Lower leg skin (tissue), 3 donors: ENCODE data around the gene XBP1.

Experiments
- POLR2A ChIP-seq, 2 donors: fragments of 450-650 bp; IDR thresholded peaks; one replicate each; pipeline ENCODE4 v1.6.1; 2016 to 2017; ENCODE audit warnings: antibody characterized with exemption in 2 of 2, mild to moderate bottlenecking in 1 of 2, moderate library complexity in 1 of 2
- TF ChIP-seq, protein P1 (sequence below), 3 donors: fragments of 450-650 bp; IDR thresholded peaks; one replicate each; pipeline ENCODE4 v1.5.1; 2016; ENCODE audit warnings: antibody characterized with exemption in 3 of 3, mild to moderate bottlenecking in 3 of 3, moderate library complexity in 2 of 3

DNA sequence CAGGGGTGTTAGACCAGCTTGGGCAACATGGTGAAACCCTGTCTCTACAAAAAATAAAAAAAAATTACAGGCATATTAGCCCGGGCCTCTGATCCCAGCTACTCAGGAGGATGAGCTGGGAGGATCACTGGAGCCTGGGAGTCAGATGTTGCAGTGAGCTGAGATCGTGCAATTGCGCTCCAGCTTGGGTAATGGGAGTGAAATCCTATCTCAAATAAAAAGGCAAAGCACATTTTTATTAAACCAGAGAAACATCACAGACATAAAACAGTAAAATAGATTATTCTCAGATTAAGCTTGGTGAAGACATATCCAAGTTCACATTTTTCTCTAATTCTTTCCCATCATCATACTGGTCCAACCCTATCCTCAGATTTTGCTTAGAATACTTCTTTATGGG lies 30.1 kb upstream of the XBP1 start:
- TF ChIP-seq, protein P1, sequence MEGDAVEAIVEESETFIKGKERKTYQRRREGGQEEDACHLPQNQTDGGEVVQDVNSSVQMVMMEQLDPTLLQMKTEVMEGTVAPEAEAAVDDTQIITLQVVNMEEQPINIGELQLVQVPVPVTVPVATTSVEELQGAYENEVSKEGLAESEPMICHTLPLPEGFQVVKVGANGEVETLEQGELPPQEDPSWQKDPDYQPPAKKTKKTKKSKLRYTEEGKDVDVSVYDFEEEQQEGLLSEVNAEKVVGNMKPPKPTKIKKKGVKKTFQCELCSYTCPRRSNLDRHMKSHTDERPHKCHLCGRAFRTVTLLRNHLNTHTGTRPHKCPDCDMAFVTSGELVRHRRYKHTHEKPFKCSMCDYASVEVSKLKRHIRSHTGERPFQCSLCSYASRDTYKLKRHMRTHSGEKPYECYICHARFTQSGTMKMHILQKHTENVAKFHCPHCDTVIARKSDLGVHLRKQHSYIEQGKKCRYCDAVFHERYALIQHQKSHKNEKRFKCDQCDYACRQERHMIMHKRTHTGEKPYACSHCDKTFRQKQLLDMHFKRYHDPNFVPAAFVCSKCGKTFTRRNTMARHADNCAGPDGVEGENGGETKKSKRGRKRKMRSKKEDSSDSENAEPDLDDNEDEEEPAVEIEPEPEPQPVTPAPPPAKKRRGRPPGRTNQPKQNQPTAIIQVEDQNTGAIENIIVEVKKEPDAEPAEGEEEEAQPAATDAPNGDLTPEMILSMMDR (IDR thresholded peaks at IDR 0.05): no peak
- TF ChIP-seq POLR2A (IDR thresholded peaks at IDR 0.05): no peak
